Cardiac septum (tissue), 1 donor: ENCODE measurements around the gene IL22RA2. TPM values are rescaled to one million over a fixed set of nuclear protein-coding genes. Genes with fewer than 3 reads are reported as not detected.

ENCODE experiments used
- DNase-seq: peaks from one replicate; pipeline ENCODE4 v3.0.0-alpha.2; 2020; ENCODE audit warnings: low spot score
- intact Hi-C: fragments of 100-400 bp; cut with DNase I; formaldehyde crosslinking; loops from one replicate; pipeline ENCODE4 v1.14.0; 2022
- total RNA-seq: library from RNA; stranded (reverse); fragmentation: NEBNext Ultra II Directional; extraction: Animal tissue kit (Norgen Biotek cat#: 25700); gene quantifications from one replicate; pipeline ENCODE4 v1.2.1, GENCODE V29; 2021
- donor health status: DM: no; HTN: no; CAD: no.

The IL22RA2 gene
- total RNA-seq, 1 donor from 2014 or later = 0.11 TPM

DNA sequence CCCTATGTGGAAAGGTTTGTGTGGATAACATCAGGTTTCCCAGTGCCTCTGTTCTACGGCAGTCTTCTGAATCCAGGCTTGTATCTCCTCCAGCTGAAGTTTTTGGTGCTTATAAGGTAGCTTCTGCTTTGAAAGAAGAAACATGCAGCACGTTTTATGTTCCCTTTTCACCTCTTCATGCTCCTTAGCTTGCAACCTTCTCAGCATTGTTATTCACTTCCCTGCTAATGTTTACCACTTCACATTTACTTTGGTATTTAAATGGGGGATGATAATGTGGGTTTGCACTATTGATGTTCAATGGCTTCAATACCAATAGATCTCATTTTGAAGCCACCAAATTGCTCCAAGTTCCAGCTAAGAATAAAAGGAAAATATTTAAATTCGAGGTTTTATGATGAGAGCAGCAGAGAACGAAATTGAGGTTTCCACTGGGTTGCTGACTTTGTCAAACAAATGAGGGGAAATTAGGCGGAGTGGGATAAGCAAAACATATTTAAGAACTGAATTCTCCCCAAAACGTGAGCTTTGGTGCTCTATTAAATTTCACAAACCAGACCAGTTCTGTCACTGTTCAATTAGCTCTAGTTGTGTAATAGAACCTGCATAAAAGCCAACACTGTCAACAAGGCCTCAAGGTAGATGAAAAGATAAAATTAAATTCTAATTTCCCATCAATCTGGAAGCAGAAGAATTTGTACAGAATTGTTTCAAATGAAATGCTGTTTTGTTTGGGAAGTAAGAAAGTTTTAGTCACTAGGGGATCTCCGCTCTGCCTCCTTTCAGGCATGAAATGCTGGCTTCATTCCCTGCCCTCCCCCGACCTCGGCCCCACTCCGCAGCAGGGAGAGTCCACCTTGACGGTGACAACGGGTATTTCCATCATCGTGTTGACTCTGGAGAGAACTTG lies 1.4 kb downstream of the IL22RA2 start:
- intact Hi-C loops = no loop called here
- no peak for DNase-seq

DNA sequence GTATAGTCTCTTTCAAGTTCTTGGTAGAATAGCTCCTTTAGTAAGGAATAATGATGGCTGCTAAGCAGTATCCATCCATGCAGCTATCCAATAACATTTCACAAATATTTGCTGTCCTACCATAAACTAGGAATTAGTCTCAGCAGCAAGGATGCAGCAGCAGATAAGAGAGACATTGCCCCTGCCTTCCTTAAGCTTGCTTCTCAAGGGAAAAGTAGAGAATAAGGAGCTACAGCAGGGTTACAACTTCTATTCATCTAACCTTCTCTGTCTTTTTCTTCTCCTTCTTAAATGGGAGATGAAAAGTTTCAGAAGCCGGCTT lies 2.4 kb downstream of the IL22RA2 start:
- intact Hi-C loops = no loop called here
- no peak for DNase-seq

DNA sequence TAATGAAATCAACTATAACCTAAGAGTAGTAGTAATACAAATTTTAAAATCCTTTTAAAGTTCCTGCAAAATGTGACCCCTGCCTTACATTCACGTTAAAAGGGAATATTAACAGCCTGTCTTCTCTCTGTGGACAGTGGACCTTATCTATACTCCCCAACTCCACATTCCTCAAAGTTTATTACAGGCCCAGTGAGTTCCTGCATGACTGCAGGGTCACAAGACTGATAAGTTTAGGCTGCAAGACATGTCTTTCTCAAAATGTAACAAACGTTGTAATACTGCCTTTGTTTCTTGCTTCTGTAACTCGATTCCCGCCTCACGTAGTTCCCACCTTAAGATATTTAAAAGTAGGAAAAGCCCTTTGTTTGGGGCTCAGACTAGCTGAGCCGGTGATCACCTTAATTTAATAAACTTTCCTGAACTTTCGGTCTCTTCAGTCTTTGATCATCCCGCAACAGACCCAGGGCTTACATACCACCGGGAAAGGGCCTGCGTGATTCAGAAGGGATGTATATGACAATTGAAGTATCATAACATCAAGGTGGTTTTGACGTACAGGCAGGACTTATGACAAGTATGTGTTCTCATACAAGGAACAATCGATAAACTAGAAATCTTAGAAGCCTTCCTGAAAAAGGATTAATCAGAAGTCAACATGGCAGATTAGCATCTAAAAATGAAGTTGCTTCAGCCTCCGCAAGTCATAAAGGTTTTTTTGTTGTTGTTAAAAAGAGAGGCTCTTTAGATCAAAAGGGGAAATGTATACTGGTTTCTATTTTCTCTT lies 3.0 kb downstream of the IL22RA2 start:
- intact Hi-C loops = no loop called here
- DNase-seq = no peak

DNA sequence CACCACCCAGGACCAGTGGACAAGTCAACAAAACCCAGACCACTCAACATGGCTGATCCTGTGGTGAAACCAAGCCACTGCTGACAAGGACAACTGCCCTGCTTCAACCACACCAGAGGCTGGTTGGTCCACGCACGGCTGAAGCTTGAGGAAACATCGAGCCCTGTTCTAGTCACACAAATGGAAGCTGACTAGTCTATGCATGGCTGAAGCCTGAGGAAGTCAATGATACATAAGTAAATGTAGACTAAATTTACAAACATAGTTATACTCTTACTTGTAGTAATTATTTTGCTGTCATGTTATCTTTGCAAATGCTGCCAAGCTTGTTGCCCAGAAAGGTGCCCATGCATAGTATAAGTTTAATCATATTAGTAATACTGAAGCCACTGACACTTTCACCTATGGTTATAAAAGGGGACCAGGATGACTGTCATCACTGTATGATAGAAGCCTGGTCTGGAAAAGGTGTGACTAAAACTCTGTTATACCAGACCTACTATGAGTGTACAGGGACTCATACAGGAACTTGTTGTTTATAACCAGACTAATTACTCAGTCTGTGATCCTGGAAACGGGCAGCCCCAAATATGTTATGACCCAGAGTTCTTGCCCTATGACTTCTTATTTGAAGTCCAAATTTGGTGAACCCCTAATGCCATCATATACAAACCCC lies 5.6 kb downstream of the IL22RA2 start:
- intact Hi-C loops = no loop called here
- DNase-seq = no peak

DNA sequence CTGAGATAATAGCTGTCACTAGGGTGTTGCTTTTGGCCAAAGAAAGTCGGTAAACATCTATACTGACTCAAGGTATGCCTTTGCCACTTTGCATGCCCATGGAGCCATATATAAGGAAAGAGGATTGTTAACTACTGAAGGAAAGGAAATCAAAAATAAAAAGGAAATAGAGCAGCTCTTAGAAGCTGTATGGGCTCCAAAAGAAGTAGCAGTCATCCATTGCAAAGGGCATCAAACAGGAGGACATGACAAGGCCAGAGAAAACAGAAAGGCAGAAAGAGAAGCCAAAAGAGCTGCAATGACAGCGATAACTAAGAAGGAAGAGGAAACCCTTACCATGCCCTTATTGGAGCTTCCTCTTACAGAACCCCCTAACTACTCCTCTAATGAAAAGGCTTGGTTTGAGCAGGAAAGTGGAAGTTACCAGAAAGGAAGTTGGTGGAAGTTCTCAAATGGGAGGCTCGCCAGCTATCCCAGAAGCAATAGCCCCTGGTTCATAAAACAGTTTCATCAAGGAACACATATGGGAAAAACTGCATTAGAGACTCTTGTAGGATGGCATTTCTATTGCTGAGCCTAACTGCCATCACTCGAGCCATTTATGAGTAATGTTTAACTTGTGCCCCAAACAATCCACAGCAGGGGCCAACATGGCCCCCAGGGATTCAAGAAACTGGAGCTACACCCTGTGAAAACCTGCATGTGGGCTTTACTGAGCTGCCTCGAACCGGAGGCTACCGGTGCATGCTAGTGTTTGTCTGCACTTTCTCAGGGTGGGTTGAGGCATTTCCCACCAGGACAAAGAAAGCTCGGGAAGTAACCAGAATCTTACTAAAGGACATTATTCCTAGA lies 7.0 kb downstream of the IL22RA2 start:
- no peak for DNase-seq
- intact Hi-C loops = no loop called here

DNA sequence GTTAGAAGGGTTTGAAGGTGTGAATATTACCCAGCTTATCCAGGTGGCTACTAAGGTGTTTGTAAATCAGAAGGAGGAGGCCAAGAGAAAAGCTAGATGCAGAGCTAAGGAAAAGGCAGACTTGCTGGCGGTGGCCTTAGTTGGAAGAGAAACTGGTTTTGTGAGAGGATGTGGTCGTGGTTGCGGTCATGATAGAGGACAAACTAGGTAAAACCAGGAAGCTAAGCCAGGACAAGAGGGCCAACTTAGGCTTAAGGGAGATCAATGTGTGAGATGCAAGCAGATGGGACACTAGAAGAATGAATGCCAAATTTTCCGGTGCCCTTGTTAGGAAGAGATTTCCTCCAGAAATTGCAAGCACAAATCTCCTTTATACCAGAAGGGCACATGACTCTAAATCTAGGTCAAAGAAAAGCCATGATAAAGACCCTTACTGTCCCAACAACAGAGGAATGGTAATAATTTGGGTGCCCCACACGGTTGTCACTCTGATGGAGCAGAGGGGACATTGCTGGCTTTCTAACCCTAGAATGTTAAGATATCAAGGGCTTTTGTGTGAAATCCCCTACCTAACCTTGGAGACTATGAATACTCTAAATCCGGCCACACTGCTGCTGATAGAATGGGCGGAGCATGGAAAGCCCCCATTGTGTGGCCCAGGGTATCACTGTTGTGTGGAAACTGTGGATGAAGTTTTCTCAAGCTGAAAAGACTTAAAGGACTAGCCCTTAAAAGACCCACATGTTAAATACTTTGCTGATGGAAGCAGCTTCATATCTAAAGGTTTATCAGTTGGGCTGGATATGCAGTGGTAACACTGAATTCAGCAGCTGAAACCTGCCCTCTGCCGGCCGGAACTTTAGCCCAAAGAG lies 7.8 kb downstream of the IL22RA2 start:
- DNase-seq = no peak
- intact Hi-C loops = no loop called here

DNA sequence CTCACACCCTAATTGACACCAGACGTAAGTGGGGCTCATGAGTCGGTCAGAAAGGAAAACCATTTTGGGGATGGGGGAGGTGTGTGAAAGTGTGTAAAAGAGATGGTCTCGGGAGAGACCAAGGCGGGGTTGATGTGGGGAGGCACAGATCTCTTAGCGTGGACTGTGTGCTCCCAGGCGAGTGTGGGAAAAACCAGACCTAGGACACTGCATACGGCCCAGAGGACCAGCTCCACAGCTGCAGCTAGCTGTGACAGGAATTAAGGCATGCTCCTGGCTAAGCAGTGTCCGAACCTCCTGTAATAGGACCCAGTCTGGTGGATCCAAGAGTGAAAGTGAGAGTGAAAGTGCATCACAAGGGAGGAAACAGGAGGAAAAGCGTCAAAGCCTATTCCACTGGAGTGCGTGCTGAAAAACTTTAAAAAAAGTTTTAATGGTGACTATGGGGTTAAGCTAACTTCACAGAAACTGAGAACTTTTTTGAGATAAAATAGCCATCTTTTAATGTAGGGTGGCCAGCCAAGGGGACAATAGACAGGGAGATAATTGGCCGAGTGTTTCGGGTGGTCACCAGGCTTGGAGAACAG lies 9.6 kb downstream of the IL22RA2 start:
- intact Hi-C loops = no loop called here

DNA sequence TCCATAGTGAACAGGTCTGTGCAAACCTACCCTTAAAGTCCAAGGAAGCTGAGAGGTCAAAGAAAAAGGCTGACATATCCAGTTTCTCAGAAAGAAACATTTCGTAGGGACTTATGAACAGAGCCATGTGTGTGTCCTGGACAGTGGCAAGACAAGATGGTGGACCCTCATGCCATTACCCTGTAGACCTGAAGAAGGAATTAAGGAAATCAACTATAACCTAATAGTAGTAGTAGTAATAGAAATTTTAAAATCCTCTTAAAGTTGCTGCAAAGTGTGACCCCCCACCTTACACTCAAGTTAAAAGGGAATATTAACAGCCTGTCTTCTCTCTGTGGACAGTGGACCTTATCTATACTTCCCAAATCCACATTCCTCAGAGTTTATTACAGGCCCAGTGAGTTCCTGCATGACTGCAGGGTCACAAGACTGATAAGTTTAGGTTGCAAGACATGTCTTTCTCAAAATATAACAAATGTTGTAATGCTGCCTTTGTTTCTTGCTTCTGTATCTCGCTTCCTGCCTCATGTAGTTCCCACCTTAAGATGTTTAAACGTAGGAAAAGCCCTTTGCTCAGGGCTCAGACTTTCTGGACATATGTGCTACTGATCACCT lies 10.6 kb downstream of the IL22RA2 start:
- intact Hi-C loops = no loop called here
- no peak for DNase-seq

More for the DNA sequence above, 9.6 kb downstream of the IL22RA2 start:
- no peak for DNase-seq

DNA sequence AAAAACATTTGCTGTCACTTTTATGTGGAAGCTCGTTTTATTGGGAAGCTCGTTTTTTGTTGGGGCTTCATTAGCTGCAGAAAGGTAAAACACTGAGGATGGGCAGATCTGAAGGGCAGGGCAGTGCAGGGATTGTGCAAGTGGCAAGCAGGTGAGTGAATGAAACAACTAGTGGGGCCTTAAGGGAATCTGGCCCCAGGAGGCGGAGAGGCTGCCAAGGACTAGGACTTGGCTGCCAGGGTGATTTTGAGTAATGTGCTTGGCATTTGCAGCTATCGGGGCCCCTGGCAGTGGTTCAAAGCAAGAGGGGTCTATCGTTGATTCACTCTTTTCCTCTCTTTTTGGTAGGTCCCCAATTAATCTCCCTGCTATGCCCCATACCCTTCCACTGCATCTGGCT lies 11.5 kb downstream of the IL22RA2 start:
- intact Hi-C loops = no loop called here
- no peak for DNase-seq

DNA sequence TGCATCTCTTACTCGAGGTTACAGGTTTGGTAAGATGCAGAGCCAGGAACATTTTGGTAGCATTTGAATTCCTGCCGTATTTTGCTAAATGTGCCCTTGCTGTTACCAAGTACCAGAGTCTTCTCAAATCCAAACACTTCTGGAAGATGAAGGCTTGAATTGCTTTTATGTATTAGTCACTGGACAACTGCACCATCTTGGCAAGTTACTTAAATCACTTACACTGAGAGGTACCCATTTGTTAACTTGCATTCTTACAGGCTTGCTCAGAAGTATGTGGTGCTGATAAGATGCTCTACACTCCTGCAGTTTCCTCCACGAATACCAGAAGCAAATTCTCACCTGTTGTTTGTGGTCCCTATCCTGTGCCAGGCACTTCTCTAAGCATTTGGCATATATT lies 12.7 kb downstream of the IL22RA2 start:
- intact Hi-C loops = no loop called here
- DNase-seq = no peak

DNA sequence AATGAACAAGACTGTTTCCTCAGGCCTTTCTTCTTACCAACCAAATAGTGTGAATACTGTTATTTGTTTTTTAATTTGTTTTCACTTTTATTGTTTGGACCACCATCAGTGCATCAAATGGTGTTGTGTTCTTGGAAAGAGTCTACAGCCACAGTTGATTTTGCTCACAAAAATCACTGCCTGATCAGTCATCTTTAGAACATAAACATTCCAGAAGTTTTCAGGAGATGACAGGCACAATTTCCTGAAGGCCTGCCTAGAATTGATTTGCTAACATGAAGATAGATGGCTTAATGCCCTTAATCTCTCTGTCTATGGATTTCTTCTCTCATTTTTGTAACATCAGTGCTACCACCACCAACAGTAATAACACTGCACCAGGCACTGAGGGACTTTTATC lies 13.5 kb downstream of the IL22RA2 start:
- intact Hi-C loops = no loop called here

DNA sequence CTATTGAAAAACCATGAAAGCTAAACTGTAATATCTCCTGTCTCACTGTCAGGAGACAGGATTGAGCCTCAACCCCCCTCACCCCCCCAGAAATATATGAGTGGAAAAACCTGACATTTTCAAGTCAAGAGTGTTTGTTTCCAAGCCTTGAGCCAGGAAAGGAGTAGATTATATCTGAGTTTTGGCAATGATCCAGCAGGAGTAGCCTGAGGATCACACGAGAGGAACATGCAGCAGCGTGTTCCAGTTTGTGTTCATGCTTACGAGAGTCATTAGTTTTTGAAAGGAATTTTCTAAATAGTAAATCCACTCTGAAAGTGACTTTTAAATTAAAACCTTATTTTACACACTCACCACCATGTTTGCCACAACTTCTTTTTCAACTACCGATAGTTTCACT lies 15.8 kb downstream of the IL22RA2 start:
- intact Hi-C loops = no loop called here
- DNase-seq = no peak

More for the DNA sequence above, 13.5 kb downstream of the IL22RA2 start:
- DNase-seq = no peak

DNA sequence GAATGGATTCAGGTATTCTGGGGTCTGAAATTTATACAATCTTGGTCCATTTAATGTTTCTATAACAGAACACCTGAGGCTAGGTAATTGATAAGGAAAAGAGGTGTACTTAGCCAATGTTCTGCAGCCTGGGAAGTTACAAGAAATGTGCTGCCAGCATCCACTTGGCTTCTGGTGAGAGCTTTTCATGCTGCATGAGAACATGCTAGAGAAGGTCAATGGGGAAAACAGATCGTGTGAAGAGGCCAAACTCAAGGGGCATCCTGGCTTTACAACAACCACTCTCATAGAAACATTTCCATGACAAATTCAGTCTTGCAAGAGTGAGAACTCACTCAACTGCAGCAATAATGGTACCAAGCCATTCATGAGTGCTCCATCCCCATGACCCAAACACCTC lies 16.8 kb downstream of the IL22RA2 start:
- intact Hi-C loops = no loop called here
- DNase-seq = no peak

DNA sequence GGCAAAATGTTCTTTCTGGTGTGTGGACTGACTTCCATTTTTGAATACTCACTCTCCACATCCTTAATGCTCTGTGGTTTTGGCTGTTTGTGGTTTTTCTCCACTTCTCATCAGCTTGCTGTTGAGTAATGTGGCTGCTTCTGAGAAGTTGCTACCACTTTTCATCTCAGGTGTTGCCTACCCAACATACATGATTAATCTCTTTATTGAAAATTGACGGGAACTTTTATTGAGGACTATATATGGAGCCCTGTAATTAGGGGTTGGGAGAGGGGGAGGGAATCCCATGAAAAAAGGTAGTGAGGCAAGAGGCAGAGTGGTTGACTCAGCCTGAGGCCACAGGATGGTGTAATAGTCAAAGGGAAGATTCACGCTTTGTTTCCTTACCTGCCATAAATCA lies 17.6 kb downstream of the IL22RA2 start:
- DNase-seq = no peak
- intact Hi-C loops = no loop called here

DNA sequence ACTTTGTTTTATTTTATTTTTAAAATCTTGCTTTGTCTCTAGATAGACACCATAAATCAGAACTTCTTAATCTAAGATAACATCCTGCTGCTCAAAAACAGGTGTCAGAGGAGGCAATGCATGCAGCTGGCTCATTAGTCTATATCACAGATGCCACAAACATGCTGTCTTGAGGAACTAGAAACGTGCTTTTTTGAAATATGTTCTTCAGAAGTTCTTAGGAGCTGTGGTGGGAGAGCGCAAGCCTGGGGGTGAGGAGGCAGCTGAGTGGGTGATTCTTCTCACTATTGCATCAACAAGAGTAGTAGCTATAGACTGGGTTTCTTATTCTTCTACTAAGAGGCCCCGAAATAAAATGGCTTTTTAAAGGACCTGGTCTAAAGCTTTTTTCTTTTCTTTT lies 23.4 kb downstream of the IL22RA2 start:
- intact Hi-C loops = no loop called here
- no peak for DNase-seq

DNA sequence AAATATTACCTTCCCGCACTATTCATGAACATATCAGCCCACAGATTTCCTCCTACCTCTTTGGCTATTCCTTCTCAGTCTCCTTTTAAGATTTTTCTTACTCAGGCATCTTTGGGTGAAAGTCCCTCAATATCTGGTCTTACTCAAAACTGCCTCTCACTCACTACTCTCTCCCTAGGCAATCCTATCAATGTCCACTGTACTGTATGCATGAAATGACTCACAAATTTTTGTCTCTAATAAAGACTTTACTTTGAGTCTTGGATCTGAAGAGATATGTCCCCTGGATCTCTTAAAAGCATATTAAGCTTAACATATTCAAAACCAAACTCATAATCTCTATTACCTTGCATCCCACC lies 24.4 kb downstream of the IL22RA2 start:
- intact Hi-C loops = no loop called here

DNA sequence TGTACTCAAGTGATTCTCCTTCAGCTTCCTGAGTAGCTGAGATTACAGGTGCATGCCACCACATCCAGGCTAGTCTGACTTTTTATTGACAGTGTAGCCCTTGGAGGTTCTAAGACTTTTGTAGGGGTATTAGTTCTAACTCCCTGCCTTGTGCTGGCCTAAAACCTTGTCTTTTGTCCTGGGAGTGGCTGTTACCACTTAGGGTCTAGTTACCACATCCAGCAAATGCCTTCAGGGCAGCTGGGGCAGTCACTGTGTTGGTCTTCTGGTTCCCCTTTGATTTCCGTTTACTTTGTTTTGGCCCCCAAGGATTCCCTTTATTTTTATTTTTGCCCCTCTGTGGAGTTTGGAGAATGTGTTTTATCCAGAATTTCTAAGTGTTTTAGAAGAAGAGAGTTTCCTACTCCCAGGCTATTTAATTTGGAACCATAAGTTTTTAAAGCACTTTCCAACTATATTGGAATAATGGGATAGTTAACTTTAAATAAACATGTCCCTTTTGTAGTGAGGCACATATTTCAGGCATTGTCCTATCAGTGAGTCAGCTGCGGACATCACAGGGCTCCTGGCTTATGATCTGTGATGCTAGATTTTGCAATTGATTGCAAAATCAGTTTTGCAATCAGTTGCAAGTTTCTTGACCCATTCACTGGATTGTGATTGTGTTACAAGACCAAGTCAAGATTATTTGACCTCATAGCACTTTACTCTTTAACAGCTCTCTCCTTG lies 25.0 kb downstream of the IL22RA2 start:
- no peak for DNase-seq
- intact Hi-C loops = no loop called here

More for the DNA sequence above, 24.4 kb downstream of the IL22RA2 start:
- no peak for DNase-seq
